Testis (tissue), 3 donors: ENCODE results near the gene NPHP4. TPM values are rescaled to one million over a fixed set of nuclear protein-coding genes. Genes with fewer than 3 reads are reported as not detected.

Source experiments
- DNase-seq: peaks from one replicate; pipeline ENCODE4 v3.0.0-alpha.2; 2019
- H3K27ac ChIP-seq, 2 donors: fragments of 200-600 bp; sonication (generic); one replicate each; pipeline ENCODE4 v1.5.1; 2019
- H3K27me3 ChIP-seq: fragments of 200-600 bp; sonication (generic); one replicate; pipeline ENCODE4 v1.5.1; 2019
- H3K36me3 ChIP-seq: fragments of 200-600 bp; sonication (generic); one replicate; pipeline ENCODE4 v1.5.1; 2017; ENCODE audit warnings: low read depth; ENCODE audit errors: missing control alignments
- H3K4me1 ChIP-seq: fragments of 200-600 bp; sonication (generic); one replicate; pipeline ENCODE4 v1.5.1; 2019
- H3K4me3 ChIP-seq, 2 donors: fragments of 200-600 bp; sonication (generic); one replicate each; pipeline ENCODE4 v1.5.1; 2017 to 2019
- H3K9me3 ChIP-seq: fragments of 200-600 bp; sonication (generic); one replicate; pipeline ENCODE4 v1.5.1; 2017
- CTCF ChIP-seq, 3 experiments: fragments of 450-650 bp in 2 of 3; fragments of 200-600 bp in 1 of 3; sonication (generic) in 1 of 3; IDR thresholded peaks; one replicate each; pipeline ENCODE4 v1.5.1; 2016 to 2019; ENCODE audit warnings: antibody characterized with exemption in 3 of 3, mild to moderate bottlenecking in 2 of 3, moderate library complexity in 1 of 3
- POLR2A ChIP-seq: fragments of 450-650 bp; IDR thresholded peaks from one replicate; pipeline ENCODE4 v1.6.1; 2017; ENCODE audit warnings: antibody characterized with exemption, mild to moderate bottlenecking, moderate library complexity
- WGBS, 2 donors: methylation state at CpG; one replicate each; pipeline ENCODE4 v1.1.5; 2018; 5-methylcytosine and 5-hydroxymethylcytosine counted together
- intact Hi-C: fragments of 100-400 bp; cut with DNase I; formaldehyde crosslinking; loops from one replicate; pipeline ENCODE4 v1.15.1; 2023; ENCODE audit warnings: low total_unique reads
- polyA plus RNA-seq: library from polyadenylated mRNA; stranded (reverse); fragments of 350-450 nt; fragmentation: Illumina TruSeq; extraction: RNeasy Lipid Tissue Mini Kit (QIAGEN cat#74804); gene quantifications from one replicate; pipeline ENCODE4 v1.2.3, GENCODE V29; 2014; ENCODE audit warnings: low read depth, low replicate concordance; ENCODE audit not compliant: insufficient read depth
- total RNA-seq, 2 donors: library from RNA; depleted of rRNA; stranded (reverse); fragments of >200 nt; gene quantifications; one replicate each; pipeline ENCODE4 v1.2.3, GENCODE V29; 2016

Gene NPHP4
- total and polyA plus RNA-seq, 3 donors from 2014 or later = 26.3 to 65.9 (median 49.4) TPM

GRCh38 chr1:5965586-5966131 lies 26.6 kb downstream of the NPHP4 start:
- TF ChIP-seq POLR2A (no peak), CTCF (IDR thresholded peaks at IDR 0.05) (no peak)
- 95 to 98% methylated on average over 13 to 16 of the region's 16 CpGs for whole genome bisulfite sequencing, 2 donors
- intact Hi-C loops = no loop called here
- H3K27ac ChIP-seq = no peak overlapping the region
- H3K9me3 ChIP-seq = no peaks in the 10 kb centered on the region
- H3K27me3 ChIP-seq = no peaks in the 10 kb centered on the region
- no peak overlapping the region for H3K4me3 ChIP-seq
- DNase-seq = no peak
- no peaks in the 10 kb centered on the region for H3K36me3 ChIP-seq
- H3K4me1 ChIP-seq = peaks cover 11% of the 10 kb centered on the region

- no peak for DNase-seq
- Histone ChIP-seq H3K4me1 (peaks cover 10% of the 10 kb centered on the region), H3K27ac (no peak overlapping the region), H3K36me3 (no peaks in the 10 kb centered on the region), H3K9me3 (no peaks in the 10 kb centered on the region), H3K27me3 (no peaks in the 10 kb centered on the region), H3K4me3 (no peak overlapping the region)
- intact Hi-C loops = no loop called here
- WGBS, 2 donors = 95 to 97% methylated on average over 20 to 24 of the region's 24 CpGs
- no peak for TF ChIP-seq POLR2A
- no peak for TF ChIP-seq CTCF (IDR thresholded peaks at IDR 0.05)
These were observed 29.7 kb downstream of the NPHP4 start for GRCh38 chr1:5962265-5963105.

- Histone ChIP-seq H3K27me3 (no peaks in the 10 kb centered on the region), H3K4me1 (peaks cover under 1% of the 10 kb centered on the region), H3K4me3 (no peak overlapping the region), H3K9me3 (no peaks in the 10 kb centered on the region), H3K36me3 (no peaks in the 10 kb centered on the region), H3K27ac (no peak overlapping the region)
- no peak for DNase-seq
- no peak for TF ChIP-seq POLR2A
- no peak for TF ChIP-seq CTCF (IDR thresholded peaks at IDR 0.05)
- intact Hi-C loops = no loop called here
- whole genome bisulfite sequencing, 2 donors = 86 to 93% methylated on average over 5 to 11 of the region's 11 CpGs
These were observed 30.6 kb downstream of the NPHP4 start for GRCh38 chr1:5961601-5962000.

- H3K4me1 ChIP-seq = no peaks in the 10 kb centered on the region
- 89 to 96% methylated on average over 7 of the region's 7 CpGs for WGBS, 2 donors
- DNase-seq = no peak
- no peaks in the 10 kb centered on the region for H3K27me3 ChIP-seq
- no peak overlapping the region for H3K27ac ChIP-seq
- intact Hi-C loops = no loop called here
- H3K4me3 ChIP-seq = no peak overlapping the region
- H3K36me3 ChIP-seq = no peaks in the 10 kb centered on the region
- TF ChIP-seq CTCF (IDR thresholded peaks at IDR 0.05) = no peak
- TF ChIP-seq POLR2A = no peak
- no peaks in the 10 kb centered on the region for H3K9me3 ChIP-seq
These were observed 31.9 kb downstream of the NPHP4 start for GRCh38 chr1:5960336-5960735.
